Vagina (tissue), 2 donors: Measurements from ENCODE around the gene KLHL25. TPM values are rescaled to one million over a fixed set of nuclear protein-coding genes. Genes with fewer than 3 reads are reported as not detected.
A peak's percentile ranks its signal among the peaks of the same experiment; 100 is the strongest.

Experiments
- DNase-seq, 2 donors: peaks; one replicate each; pipeline ENCODE4 v3.0.0-alpha.2; 2017; ENCODE audit errors: extremely low spot score in 2 of 2
- H3K27ac ChIP-seq: fragments of 200-600 bp; sonication (generic); one replicate; pipeline ENCODE4 v1.5.1; 2019
- H3K27me3 ChIP-seq: fragments of 200-600 bp; sonication (generic); one replicate; pipeline ENCODE4 v1.5.1; 2019
- H3K36me3 ChIP-seq, 2 donors: fragments of 200-600 bp; sonication (generic); one replicate each; pipeline ENCODE4 v1.5.1; 2017 to 2019
- H3K4me1 ChIP-seq: fragments of 200-600 bp; sonication (generic); one replicate; pipeline ENCODE4 v1.5.1; 2019
- H3K4me3 ChIP-seq, 2 donors: fragments of 200-600 bp; sonication (generic); 1 replicate in 1 of 2; 2 replicates in 1 of 2; pipeline ENCODE4 v1.5.1; 2016 to 2019
- H3K9me3 ChIP-seq: fragments of 200-600 bp; sonication (generic); one replicate; pipeline ENCODE4 v1.5.1; 2019
- POLR2A ChIP-seq, 2 donors: fragments of 450-650 bp; IDR thresholded peaks; one replicate each; pipeline ENCODE4 v1.6.1; 2017; ENCODE audit warnings: antibody characterized with exemption in 2 of 2, mild to moderate bottlenecking in 2 of 2, moderate library complexity in 2 of 2
- POLR2AphosphoS5 ChIP-seq, 2 donors: sonication (generic); formaldehyde crosslinking; IDR thresholded peaks; one replicate each; pipeline ENCODE4 v1.9.0; 2017; ENCODE audit warnings: antibody characterized with exemption in 2 of 2, mild to moderate bottlenecking in 2 of 2, low read depth in 1 of 2; ENCODE audit not compliant: insufficient read depth in 1 of 2
- intact Hi-C: fragments of 100-400 bp; cut with DNase I; formaldehyde crosslinking; loops from one replicate; pipeline ENCODE4 v1.15.1; 2023
- total RNA-seq: library from RNA; depleted of rRNA; stranded (reverse); fragments of >200 nt; gene quantifications from one replicate; pipeline ENCODE4 v1.2.3, GENCODE V29; 2016
- TF ChIP-seq, protein P1 (sequence below), 3 experiments: fragments of 450-650 bp in 2 of 3; fragments of 200-600 bp in 1 of 3; sonication (generic) in 1 of 3; IDR thresholded peaks; one replicate each; pipeline ENCODE4 v1.5.1; 2017 to 2019; ENCODE audit warnings: antibody characterized with exemption in 3 of 3, mild to moderate bottlenecking in 2 of 3, moderate library complexity in 2 of 3

KLHL25 gene
- total RNA-seq, 1 donor from 2014 or later, result 9.6 TPM

DNA sequence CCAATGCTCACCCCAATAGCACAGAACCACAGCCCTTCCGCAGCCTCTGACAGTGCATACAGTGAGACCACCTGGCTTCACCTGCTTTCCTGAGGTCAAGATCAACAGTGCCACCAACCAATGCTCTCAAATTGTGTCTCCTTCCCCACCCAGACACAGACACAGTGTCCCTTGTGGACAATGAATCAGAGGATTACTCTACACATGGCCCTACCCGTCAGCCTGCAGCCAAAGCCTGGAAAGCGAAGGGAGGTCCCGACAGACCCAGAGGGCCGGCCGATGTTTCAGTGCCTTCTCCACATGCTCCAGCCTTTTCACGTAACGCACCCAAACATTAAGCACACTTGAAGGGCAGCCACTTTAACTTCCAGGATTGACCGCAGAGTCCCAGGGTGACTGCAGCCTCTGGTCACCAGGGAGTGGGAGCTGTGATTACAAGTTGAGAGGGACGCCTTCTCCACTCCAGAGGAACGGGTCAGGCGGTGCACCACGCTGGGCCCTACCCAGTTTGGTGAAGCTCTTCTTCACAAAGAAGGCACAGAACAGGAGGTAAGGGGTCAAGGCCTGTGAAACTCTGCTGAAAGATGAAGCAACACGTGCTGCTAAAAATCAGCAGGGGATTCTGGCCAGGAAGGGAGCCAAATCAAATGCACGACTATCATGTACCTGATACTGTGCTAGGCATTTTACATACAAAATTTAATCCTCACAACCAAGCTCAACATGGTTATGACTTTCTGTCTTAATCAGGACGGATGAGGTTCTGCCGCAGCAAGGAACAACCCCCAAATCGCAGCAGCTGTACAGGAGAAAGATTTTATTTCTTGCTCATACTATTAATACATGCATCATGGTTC, 17.2 kb downstream of the KLHL25 start:
- no peak overlapping the region for H3K4me3 ChIP-seq
- H3K27me3 ChIP-seq, result no peaks in the 10 kb centered on the region
- H3K27ac ChIP-seq, result no peak overlapping the region
- no peak for TF ChIP-seq POLR2A (IDR thresholded peaks at IDR 0.05)
- TF ChIP-seq, protein P1, sequence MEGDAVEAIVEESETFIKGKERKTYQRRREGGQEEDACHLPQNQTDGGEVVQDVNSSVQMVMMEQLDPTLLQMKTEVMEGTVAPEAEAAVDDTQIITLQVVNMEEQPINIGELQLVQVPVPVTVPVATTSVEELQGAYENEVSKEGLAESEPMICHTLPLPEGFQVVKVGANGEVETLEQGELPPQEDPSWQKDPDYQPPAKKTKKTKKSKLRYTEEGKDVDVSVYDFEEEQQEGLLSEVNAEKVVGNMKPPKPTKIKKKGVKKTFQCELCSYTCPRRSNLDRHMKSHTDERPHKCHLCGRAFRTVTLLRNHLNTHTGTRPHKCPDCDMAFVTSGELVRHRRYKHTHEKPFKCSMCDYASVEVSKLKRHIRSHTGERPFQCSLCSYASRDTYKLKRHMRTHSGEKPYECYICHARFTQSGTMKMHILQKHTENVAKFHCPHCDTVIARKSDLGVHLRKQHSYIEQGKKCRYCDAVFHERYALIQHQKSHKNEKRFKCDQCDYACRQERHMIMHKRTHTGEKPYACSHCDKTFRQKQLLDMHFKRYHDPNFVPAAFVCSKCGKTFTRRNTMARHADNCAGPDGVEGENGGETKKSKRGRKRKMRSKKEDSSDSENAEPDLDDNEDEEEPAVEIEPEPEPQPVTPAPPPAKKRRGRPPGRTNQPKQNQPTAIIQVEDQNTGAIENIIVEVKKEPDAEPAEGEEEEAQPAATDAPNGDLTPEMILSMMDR (IDR thresholded peaks at IDR 0.05), result no peak
- no peak for TF ChIP-seq POLR2AphosphoS5 (IDR thresholded peaks at IDR 0.05; ENCODE audit: insufficient read depth in 1 of 2, low read depth in 1 of 2)
- intact Hi-C loops, result no loop called here
- H3K4me1 ChIP-seq, result peaks cover 20% of the 10 kb centered on the region
- DNase-seq, result no peak
- no peaks in the 10 kb centered on the region for H3K36me3 ChIP-seq
- no peaks in the 10 kb centered on the region for H3K9me3 ChIP-seq

DNA sequence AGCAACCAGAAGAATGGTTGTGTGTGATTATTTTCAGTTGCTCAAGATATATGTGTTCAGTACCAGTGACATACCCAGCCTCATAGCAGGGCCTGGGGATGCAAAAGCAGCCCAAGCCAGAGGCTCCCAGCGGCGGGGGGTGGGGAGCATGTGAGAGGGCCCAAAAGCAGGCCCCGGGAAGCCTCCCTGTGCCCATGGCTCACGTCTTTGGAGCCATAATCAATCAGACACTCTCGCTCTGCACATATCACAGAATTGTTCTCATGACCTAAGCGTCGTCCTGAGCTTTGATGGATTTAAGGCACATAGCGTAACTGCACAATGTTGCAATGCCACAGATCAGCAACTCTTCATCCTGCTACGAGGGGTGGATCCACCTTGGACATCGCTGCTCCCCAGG, 20.8 kb downstream of the KLHL25 start:
- H3K27ac ChIP-seq, result no peak overlapping the region
- no peaks in the 10 kb centered on the region for H3K9me3 ChIP-seq
- H3K27me3 ChIP-seq, result no peaks in the 10 kb centered on the region
- intact Hi-C loops, result no loop called here
- TF ChIP-seq, protein P1 (IDR thresholded peaks at IDR 0.05), result no peak
- no peak for TF ChIP-seq POLR2A (IDR thresholded peaks at IDR 0.05)
- no peak for TF ChIP-seq POLR2AphosphoS5 (IDR thresholded peaks at IDR 0.05; ENCODE audit: insufficient read depth in 1 of 2, low read depth in 1 of 2)
- no peaks in the 10 kb centered on the region for H3K36me3 ChIP-seq
- H3K4me3 ChIP-seq, result no peak overlapping the region
- peaks cover 48% of the 10 kb centered on the region for H3K4me1 ChIP-seq
- DNase-seq, result no peak

DNA sequence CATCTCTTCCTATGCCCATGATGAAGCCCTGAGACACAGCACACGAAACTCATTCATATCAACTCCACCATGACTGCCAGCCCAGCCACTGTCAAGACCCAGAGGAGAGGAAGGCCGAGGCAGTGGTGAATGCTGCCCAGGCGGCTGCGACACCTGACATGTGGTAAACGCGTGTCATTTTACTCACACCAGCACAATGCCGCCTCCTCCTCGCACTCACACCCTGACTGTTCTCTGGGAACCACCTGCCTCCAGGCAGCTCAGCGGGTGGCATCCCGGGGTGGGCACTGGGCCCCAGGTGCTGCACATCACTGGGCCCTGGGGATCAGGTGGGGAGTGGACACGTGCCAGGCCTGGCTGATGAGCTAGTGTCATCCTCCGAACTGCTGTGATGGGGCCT, 21.5 kb downstream of the KLHL25 start:
- intact Hi-C loops, result no loop called here
- no peaks in the 10 kb centered on the region for H3K27me3 ChIP-seq
- H3K9me3 ChIP-seq, result no peaks in the 10 kb centered on the region
- H3K4me3 ChIP-seq, result no peak overlapping the region
- H3K4me1 ChIP-seq, result peaks cover 43% of the 10 kb centered on the region
- no peaks in the 10 kb centered on the region for H3K36me3 ChIP-seq
- TF ChIP-seq, protein P1 (IDR thresholded peaks at IDR 0.05), result no peak
- no peak for TF ChIP-seq POLR2AphosphoS5 (IDR thresholded peaks at IDR 0.05; ENCODE audit: insufficient read depth in 1 of 2, low read depth in 1 of 2)
- TF ChIP-seq POLR2A (IDR thresholded peaks at IDR 0.05), result no peak
- no peak for DNase-seq
- no peak overlapping the region for H3K27ac ChIP-seq

DNA sequence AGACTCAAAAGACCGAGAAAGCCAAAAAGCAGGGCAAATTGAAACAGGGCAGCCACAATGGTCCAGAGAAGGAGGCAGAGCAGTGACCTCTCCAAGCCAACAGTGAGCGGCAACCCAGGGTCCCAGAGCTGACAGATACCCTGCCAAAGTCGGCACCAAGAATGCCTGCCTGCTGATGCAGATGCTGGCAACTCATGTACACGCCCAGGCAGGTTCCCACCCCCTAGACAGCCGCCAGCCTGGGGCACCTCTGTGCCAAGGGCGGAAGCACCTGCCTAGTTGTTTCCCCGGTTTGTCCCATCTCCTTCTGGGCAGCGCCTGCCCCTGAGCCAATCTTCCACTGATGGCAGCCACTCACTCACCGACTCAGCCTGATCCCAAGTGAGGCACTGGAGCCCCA, 22.1 kb downstream of the KLHL25 start:
- Histone ChIP-seq H3K4me1 (peaks cover 40% of the 10 kb centered on the region), H3K9me3 (no peaks in the 10 kb centered on the region), H3K4me3 (no peak overlapping the region), H3K27me3 (no peaks in the 10 kb centered on the region), H3K27ac (peak overlapping the region; percentile 72), H3K36me3 (no peaks in the 10 kb centered on the region)
- TF ChIP-seq, protein P1 (IDR thresholded peaks at IDR 0.05), result no peak
- TF ChIP-seq POLR2A (IDR thresholded peaks at IDR 0.05) (no peak), POLR2AphosphoS5 (IDR thresholded peaks at IDR 0.05; ENCODE audit: insufficient read depth in 1 of 2, low read depth in 1 of 2) (no peak)
- no peak for DNase-seq
- intact Hi-C loops, result no loop called here

DNA sequence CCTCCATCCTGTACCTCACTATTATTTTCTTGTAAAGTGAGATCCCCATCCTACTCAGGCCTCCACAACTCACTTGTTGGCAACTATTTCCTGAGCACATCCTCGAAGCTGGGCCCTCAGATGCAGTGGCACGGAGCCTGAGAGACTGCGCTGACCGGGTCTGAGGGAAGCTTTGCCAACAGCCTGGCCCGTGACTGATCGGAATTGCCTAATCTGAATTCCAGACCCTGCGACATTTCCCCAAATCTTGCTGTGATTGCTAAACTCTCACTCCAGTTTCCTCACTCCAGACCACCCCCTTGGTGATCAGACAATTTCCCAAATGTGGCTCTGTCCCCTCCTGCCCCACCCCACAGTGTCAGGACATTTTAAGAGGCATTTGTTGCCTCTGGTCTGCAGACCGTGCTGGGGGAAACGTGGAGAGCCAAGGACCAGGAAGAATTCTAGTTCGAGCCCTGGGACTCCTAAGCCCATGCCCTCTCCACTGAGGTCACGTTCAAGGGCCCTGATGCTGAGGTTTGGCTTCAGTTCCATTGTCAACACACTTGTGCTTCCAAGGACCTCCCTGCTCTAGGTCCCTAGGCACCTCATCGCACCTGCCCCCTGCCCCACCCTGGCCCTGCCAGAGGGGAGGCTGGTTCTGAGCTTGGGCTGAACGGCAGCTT, 22.8 kb downstream of the KLHL25 start:
- Histone ChIP-seq H3K27me3 (no peaks in the 10 kb centered on the region), H3K36me3 (no peaks in the 10 kb centered on the region), H3K27ac (peak overlapping the region; percentile 72), H3K4me1 (peaks cover 40% of the 10 kb centered on the region), H3K9me3 (no peaks in the 10 kb centered on the region), H3K4me3 (no peak overlapping the region)
- intact Hi-C loops, result no loop called here
- peak in 1 of 2 donors; percentile 96 for DNase-seq
- peak in 1 of 2 donors; percentile 81 for TF ChIP-seq POLR2AphosphoS5 (IDR thresholded peaks at IDR 0.05; ENCODE audit: insufficient read depth in 1 of 2, low read depth in 1 of 2)
- TF ChIP-seq, protein P1 (IDR thresholded peaks at IDR 0.05), result no peak
